A673 (cell line): ENCODE data around the gene ACD.

Experiments
- EZH2 ChIP-seq: fragments of 200-600 bp; sonication (generic); IDR thresholded peaks from 2 replicates; pipeline ENCODE4 v1.6.1; 2017; ENCODE audit warnings: borderline replicate concordance, low read depth, mild to moderate bottlenecking, mixed read lengths, antibody characterized with exemption, low read length; ENCODE audit not compliant: poor library complexity, severe bottlenecking
- TF ChIP-seq, protein P1 (sequence below): fragments of 300-800, 200-600 bp; sonication (generic); conservative IDR thresholded peaks from 2 replicates; pipeline ENCODE4 v1.5.1; 2017; ENCODE audit warnings: low read depth, mild to moderate bottlenecking, antibody characterized with exemption, low read length, moderate library complexity, mixed read lengths

DNA sequence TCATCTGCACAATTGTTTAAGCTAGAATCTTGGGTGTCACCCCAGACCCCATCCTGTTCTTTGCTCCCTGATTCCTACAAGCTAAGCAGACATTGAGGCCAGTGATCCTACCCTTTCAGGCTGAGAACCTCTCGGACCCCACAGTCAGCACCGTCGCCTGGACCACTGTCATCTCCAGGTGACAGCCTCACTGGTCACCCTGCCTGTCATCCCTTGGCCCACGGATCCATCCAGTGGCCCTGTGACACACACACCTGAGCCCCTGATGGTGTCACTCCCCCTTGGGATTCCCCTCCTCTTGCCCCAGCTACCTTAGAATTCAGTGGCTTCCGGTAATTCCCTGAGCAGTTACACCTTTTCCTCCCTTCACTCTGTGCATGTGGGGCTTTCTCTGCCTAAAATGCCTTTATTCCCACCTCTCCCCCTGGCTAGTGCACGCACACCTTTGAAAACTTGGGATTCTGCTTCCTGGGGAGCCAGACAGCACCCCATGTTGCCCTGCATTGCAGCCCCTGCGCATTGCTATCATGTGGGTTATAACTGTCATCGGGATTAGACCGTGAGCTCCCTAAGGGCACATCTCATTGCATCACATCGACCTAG lies 9.5 kb upstream of the ACD start:
- TF ChIP-seq EZH2 = no peak
- TF ChIP-seq, protein P1, sequence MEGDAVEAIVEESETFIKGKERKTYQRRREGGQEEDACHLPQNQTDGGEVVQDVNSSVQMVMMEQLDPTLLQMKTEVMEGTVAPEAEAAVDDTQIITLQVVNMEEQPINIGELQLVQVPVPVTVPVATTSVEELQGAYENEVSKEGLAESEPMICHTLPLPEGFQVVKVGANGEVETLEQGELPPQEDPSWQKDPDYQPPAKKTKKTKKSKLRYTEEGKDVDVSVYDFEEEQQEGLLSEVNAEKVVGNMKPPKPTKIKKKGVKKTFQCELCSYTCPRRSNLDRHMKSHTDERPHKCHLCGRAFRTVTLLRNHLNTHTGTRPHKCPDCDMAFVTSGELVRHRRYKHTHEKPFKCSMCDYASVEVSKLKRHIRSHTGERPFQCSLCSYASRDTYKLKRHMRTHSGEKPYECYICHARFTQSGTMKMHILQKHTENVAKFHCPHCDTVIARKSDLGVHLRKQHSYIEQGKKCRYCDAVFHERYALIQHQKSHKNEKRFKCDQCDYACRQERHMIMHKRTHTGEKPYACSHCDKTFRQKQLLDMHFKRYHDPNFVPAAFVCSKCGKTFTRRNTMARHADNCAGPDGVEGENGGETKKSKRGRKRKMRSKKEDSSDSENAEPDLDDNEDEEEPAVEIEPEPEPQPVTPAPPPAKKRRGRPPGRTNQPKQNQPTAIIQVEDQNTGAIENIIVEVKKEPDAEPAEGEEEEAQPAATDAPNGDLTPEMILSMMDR = no peak
